Omental fat pad (tissue), 4 donors: Measurements from ENCODE around the gene HDAC10. TPM values are rescaled to one million over a fixed set of nuclear protein-coding genes. Genes with fewer than 3 reads are reported as not detected.

Experiments
- ATAC-seq: fragments of 150-250 bp; one replicate; pipeline ENCODE4 v1.9.1; 2016; ENCODE audit warnings: mild to moderate bottlenecking, moderate library complexity; ENCODE audit not compliant: low FRiP score
- DNase-seq: peaks from one replicate; pipeline ENCODE4 v3.0.0-alpha.2; 2019; ENCODE audit warnings: low spot score
- CTCF ChIP-seq, 3 donors: fragments of 450-650 bp; IDR thresholded peaks; one replicate each; pipeline ENCODE4 v1.5.1; 2016 to 2017; ENCODE audit warnings: antibody characterized with exemption in 3 of 3, mild to moderate bottlenecking in 3 of 3, moderate library complexity in 2 of 3
- total RNA-seq, 4 donors: library from RNA; depleted of rRNA; stranded (reverse); fragments of >200 nt; gene quantifications; one replicate each; pipeline ENCODE4 v1.1.0, GENCODE V29; 2016

The HDAC10 gene
- total RNA-seq, 4 donors from 2014 or later = 18.4 to 53.8 (median 23.6) TPM

- ATAC-seq = no peak
- TF ChIP-seq CTCF (IDR thresholded peaks at IDR 0.05) = no peak
These were observed 46.6 kb upstream of the HDAC10 start for GRCh38 chr22:50297510-50298265.

GRCh38 chr22:50296658-50297490 is 45.8 kb upstream of the HDAC10 start:
- no peak for TF ChIP-seq CTCF (IDR thresholded peaks at IDR 0.05)
- DNase-seq (no peak), ATAC-seq (no peak)

More at GRCh38 chr22:50297510-50298265, 46.6 kb upstream of the HDAC10 start:
- no peak for DNase-seq

- DNase-seq (no peak), ATAC-seq (no peak)
- TF ChIP-seq CTCF (IDR thresholded peaks at IDR 0.05) = no peak
These were observed 43.2 kb upstream of the HDAC10 start for GRCh38 chr22:50294319-50294656.

GRCh38 chr22:50293441-50294318 is 42.6 kb upstream of the HDAC10 start:
- DNase-seq (no peak), ATAC-seq (peak; percentile 37)
- TF ChIP-seq CTCF (IDR thresholded peaks at IDR 0.05) = no peak

- TF ChIP-seq CTCF (IDR thresholded peaks at IDR 0.05) = no peak
- peak; percentile 4 for ATAC-seq
These were observed 41.8 kb upstream of the HDAC10 start for GRCh38 chr22:50292643-50293440.

More at GRCh38 chr22:50292643-50293440, 41.8 kb upstream of the HDAC10 start:
- DNase-seq = no peak
